ENCODE measurements around the gene KIAA1958. TPM values are rescaled to one million over a fixed set of nuclear protein-coding genes. Genes with fewer than 3 reads are reported as not detected.

KIAA1958 gene
- polyA plus RNA-seq, 1 of the 3 experiments (the other 2 are of a cell fraction) = 1.6 TPM

GRCh38 chr9:112529316-112529715 is 42.7 kb downstream of the KIAA1958 start:
- Histone ChIP-seq H3K79me2 (ENCODE audit: insufficient read depth) (peaks cover 13% of the 10 kb centered on the region; the same call in 1 of the 2 replicates), H3K36me3 (replicated peaks in 1 of 2; ENCODE audit: control insufficient read depth in 1 of 2, insufficient read depth in 2 of 2, low read length in 1 of 2) (no peaks in the 10 kb centered on the region), H3K9ac (no peak overlapping the region), H3K27me3 (ENCODE audit: insufficient read depth) (no peaks in the 10 kb centered on the region), H3K9me3 (no peaks in the 10 kb centered on the region), H3K4me3 (ENCODE audit: low read depth in 2 of 2, low read length in 1 of 2) (no peak overlapping the region), H2AFZ (ENCODE audit: low read depth) (no peak overlapping the region), H3K27ac (ENCODE audit: low read depth in 2 of 2, low read length in 1 of 2) (no peak overlapping the region), H3K4me1 (ENCODE audit: control insufficient read depth in 1 of 2, insufficient read depth in 2 of 2, low read depth in 1 of 2, low read length in 1 of 2) (peaks cover 3 to 7% of the 10 kb centered on the region in 2 experiments; a peak in 2 of 4 replicates), H4K20me1 (ENCODE audit: insufficient read depth) (no peaks in the 10 kb centered on the region), H3F3A (replicated peaks; ENCODE audit: insufficient read depth) (no peaks in the 10 kb centered on the region), H3K9me2 (no peaks in the 10 kb centered on the region), H3K4me2 (no peak overlapping the region)
- DNase-seq = no peak
- POLR2A ChIA-PET = no interaction called here
- CTCF ChIA-PET = interaction anchor here (0.6 kb wide), 1 partner anchor 376 kb away, joined by 3 read pairs; no protein-coding TSS in a partner anchor
- TF ChIP-seq EP300 (IDR thresholded peaks at IDR 0.05; ENCODE audit: borderline replicate concordance in 1 of 2, low read depth in 1 of 2, low read length in 1 of 2) = no peak
- TF ChIP-seq EZH2phosphoT487 (IDR thresholded peaks at IDR 0.05; ENCODE audit: borderline replicate concordance, low read depth) = no peak
- no peak for TF ChIP-seq REST (IDR thresholded peaks at IDR 0.05; ENCODE audit: low read depth, low read length)
- TF ChIP-seq MXI1 (IDR thresholded peaks at IDR 0.05; ENCODE audit: low read depth, low read length) = no peak
- TF ChIP-seq NRF1 (IDR thresholded peaks at IDR 0.05; ENCODE audit: low read depth, low read length) = no peak
- TF ChIP-seq TAF1 (IDR thresholded peaks at IDR 0.05; ENCODE audit: borderline replicate concordance, low read depth, low read length) = no peak
- TF ChIP-seq RFX5 (IDR thresholded peaks at IDR 0.05; ENCODE audit: low read length) = no peak
- no peak for TF ChIP-seq MEF2A (IDR thresholded peaks at IDR 0.05; ENCODE audit: borderline replicate concordance, low read depth)
- no peak for TF ChIP-seq POLR2AphosphoS5 (IDR thresholded peaks at IDR 0.05; ENCODE audit: low read depth, low read length)
- no peak for TF ChIP-seq JUND (IDR thresholded peaks at IDR 0.05)
- 95% methylated on average over 2 of the region's 2 CpGs for WGBS (ENCODE audit: low lambda C conversion rate)

GRCh38 chr9:112530751-112531205 is 44.2 kb downstream of the KIAA1958 start:
- TF ChIP-seq YY1 (IDR thresholded peaks at IDR 0.05; ENCODE audit: low read depth) (no peak), CHD2 (IDR thresholded peaks at IDR 0.05; ENCODE audit: low read length, partially characterized antibody) (no peak)
- no peaks in the 10 kb centered on the region for H3K36me3 ChIP-seq (replicated peaks in 1 of 2; ENCODE audit: control insufficient read depth in 1 of 2, insufficient read depth in 2 of 2, low read length in 1 of 2)
- WGBS (ENCODE audit: low lambda C conversion rate) = 95% methylated on average over 6 of the region's 6 CpGs
- H3K9ac ChIP-seq = no peak overlapping the region
- H3K9me3 ChIP-seq = no peaks in the 10 kb centered on the region
- peaks cover 3 to 16% of the 10 kb centered on the region in 2 experiments for H3K4me1 ChIP-seq (ENCODE audit: control insufficient read depth in 1 of 2, insufficient read depth in 2 of 2, low read depth in 1 of 2, low read length in 1 of 2)
- no peaks in the 10 kb centered on the region for H3K27me3 ChIP-seq (ENCODE audit: insufficient read depth)
- no peaks in the 10 kb centered on the region for H4K20me1 ChIP-seq (ENCODE audit: insufficient read depth)
- H3K4me3 ChIP-seq (ENCODE audit: low read depth in 2 of 2, low read length in 1 of 2) = no peak overlapping the region
- peaks cover 10% of the 10 kb centered on the region for H3F3A ChIP-seq (replicated peaks; ENCODE audit: insufficient read depth)
- no peak overlapping the region for H3K4me2 ChIP-seq
- H3K9me2 ChIP-seq = no peaks in the 10 kb centered on the region
- peaks cover 18% of the 10 kb centered on the region; the same call in 1 of the 2 replicates for H3K79me2 ChIP-seq (ENCODE audit: insufficient read depth)
- no peak overlapping the region for H3K27ac ChIP-seq (ENCODE audit: low read depth in 2 of 2, low read length in 1 of 2)
- CTCF ChIA-PET = no interaction called here
- DNase-seq = no peak
- H2AFZ ChIP-seq (ENCODE audit: low read depth) = no peak overlapping the region
- POLR2A ChIA-PET = no interaction called here
